Uterus (tissue), 2 donors: ENCODE data around the gene BCL7C.

ENCODE experiments used
- POLR2A ChIP-seq, 2 donors: fragments of 450-650 bp; IDR thresholded peaks; one replicate each; pipeline ENCODE4 v1.6.1; 2016; ENCODE audit warnings: antibody characterized with exemption in 2 of 2, mild to moderate bottlenecking in 1 of 2, moderate library complexity in 1 of 2
- TF ChIP-seq, protein P1 (sequence below), 4 experiments: fragments of 200-600 bp in 2 of 4; fragments of 450-650 bp in 2 of 4; sonication (generic) in 2 of 4; IDR thresholded peaks; one replicate each; pipeline ENCODE4 v1.5.1; 2016 to 2019; ENCODE audit warnings: antibody characterized with exemption in 4 of 4, mild to moderate bottlenecking in 2 of 4, moderate library complexity in 1 of 4

DNA sequence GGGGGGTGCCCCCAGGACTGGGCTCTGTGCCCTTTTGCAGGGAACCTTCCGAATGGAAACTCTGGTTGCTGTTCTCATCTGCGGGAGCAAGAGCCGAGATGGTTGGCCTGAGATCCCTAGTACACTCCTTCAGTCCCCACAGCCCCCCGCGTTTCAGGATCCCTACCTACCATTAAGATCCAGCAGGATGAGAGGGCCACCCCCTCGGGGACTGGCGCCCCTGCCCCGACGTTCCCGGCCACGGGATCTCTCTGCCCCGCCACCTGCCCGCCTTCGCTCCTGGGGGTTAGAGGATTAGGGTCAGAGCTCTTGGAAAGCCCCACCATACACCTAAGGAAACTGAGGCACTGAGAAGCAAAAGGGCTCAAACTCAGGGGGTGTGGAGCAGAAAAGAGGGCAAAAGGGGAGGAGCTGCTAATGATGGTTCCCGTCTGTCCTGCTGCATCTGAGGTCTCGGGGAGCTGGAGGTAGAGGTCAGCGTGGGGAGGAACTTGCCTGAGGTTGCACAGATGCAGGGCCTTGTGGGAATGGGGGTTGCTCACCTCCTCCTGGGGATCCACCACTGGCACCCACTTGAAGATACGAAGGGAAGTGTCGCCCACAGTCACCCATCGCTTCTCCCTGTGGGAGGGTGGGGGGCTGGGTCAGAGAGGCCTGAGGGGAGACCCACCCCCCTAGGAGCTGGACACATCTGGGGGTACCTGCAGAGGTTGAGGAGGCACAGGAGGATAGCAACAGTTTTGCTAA lies 1.0 kb downstream of the BCL7C start:
- TF ChIP-seq, protein P1, sequence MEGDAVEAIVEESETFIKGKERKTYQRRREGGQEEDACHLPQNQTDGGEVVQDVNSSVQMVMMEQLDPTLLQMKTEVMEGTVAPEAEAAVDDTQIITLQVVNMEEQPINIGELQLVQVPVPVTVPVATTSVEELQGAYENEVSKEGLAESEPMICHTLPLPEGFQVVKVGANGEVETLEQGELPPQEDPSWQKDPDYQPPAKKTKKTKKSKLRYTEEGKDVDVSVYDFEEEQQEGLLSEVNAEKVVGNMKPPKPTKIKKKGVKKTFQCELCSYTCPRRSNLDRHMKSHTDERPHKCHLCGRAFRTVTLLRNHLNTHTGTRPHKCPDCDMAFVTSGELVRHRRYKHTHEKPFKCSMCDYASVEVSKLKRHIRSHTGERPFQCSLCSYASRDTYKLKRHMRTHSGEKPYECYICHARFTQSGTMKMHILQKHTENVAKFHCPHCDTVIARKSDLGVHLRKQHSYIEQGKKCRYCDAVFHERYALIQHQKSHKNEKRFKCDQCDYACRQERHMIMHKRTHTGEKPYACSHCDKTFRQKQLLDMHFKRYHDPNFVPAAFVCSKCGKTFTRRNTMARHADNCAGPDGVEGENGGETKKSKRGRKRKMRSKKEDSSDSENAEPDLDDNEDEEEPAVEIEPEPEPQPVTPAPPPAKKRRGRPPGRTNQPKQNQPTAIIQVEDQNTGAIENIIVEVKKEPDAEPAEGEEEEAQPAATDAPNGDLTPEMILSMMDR (IDR thresholded peaks at IDR 0.05): no peak
- TF ChIP-seq POLR2A (IDR thresholded peaks at IDR 0.05): no peak
